ENCODE data around the gene FAM107A.

The FAM107A gene

DNA sequence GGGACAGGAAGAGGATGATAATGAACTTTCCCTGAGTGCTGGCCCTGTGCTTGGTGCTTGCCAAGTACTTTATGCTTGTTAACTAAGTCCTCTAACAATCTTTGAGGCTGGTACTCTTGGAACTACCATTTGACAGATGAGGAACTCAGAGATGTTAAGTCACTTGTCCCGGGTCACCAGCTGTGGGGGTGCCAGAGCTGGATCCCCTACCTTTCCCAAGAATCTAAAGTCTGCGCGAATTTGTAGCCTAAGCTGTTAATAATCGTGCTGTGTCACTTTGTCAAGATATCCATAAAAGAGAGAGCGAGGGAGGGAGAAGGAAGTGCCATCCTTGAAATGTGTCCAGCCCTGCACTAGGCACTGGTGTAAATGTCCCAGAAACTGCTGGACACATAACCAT lies 21.2 kb downstream of the FAM107A start:
- Histone ChIP-seq H3K9me3 (ENCODE audit: control insufficient read depth in 1 of 2, low read length in 2 of 2) (peaks cover 0 to 2% of the 10 kb centered on the region in 2 donors), H3K27ac (ENCODE audit: low read length) (no peak overlapping the region), H3K36me3 (ENCODE audit: control insufficient read depth in 1 of 2, insufficient read depth in 2 of 2, low read length in 2 of 2) (no peaks in the 10 kb centered on the region), H3K4me1 (ENCODE audit: control insufficient read depth in 1 of 2, insufficient read depth in 2 of 2, low read length in 2 of 2) (no peaks in the 10 kb centered on the region), H3K4me3 (ENCODE audit: low read depth in 1 of 2, low read length in 2 of 2) (no peak overlapping the region), H3K27me3 (ENCODE audit: low read depth, low read length) (no peaks in the 10 kb centered on the region)

GRCh38 chr3:58555203-58555602 lies 22.0 kb downstream of the FAM107A start:
- peaks cover 0 to 2% of the 10 kb centered on the region in 2 donors for H3K9me3 ChIP-seq (ENCODE audit: control insufficient read depth in 1 of 2, low read length in 2 of 2)
- H3K4me3 ChIP-seq (ENCODE audit: low read depth in 1 of 2, low read length in 2 of 2) = no peak overlapping the region
- no peak overlapping the region for H3K27ac ChIP-seq (ENCODE audit: low read length)
- no peaks in the 10 kb centered on the region for H3K27me3 ChIP-seq (ENCODE audit: low read depth, low read length)
- H3K36me3 ChIP-seq (ENCODE audit: control insufficient read depth in 1 of 2, insufficient read depth in 2 of 2, low read length in 2 of 2) = no peaks in the 10 kb centered on the region
- no peaks in the 10 kb centered on the region for H3K4me1 ChIP-seq (ENCODE audit: control insufficient read depth in 1 of 2, insufficient read depth in 2 of 2, low read length in 2 of 2)

DNA sequence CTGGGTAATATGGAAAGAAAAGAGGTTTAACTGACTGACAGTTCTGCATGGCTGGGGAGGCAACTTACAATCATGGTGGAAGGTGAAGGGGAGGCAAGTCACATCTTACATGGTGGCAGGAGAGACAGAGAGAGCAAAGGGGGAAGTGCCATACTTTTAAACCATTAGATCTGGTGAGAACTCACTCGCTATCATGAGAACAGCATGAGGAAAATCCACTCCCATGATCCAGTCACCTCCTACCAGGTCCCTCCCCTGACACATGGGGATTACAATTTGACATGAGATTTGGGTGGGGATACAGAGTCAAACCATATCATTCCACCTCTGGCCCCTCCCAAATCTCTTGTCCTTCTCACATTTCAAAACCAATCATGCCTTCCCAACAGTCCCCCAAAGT lies 24.2 kb downstream of the FAM107A start:
- Histone ChIP-seq H3K4me1 (ENCODE audit: control insufficient read depth in 1 of 2, insufficient read depth in 2 of 2, low read length in 2 of 2) (no peaks in the 10 kb centered on the region), H3K4me3 (ENCODE audit: low read depth in 1 of 2, low read length in 2 of 2) (no peak overlapping the region), H3K9me3 (ENCODE audit: control insufficient read depth in 1 of 2, low read length in 2 of 2) (peaks cover 0 to 2% of the 10 kb centered on the region in 2 donors), H3K27ac (ENCODE audit: low read length) (no peak overlapping the region), H3K27me3 (ENCODE audit: low read depth, low read length) (no peaks in the 10 kb centered on the region), H3K36me3 (ENCODE audit: control insufficient read depth in 1 of 2, insufficient read depth in 2 of 2, low read length in 2 of 2) (no peaks in the 10 kb centered on the region)

GRCh38 chr3:58551636-58552180 lies 25.5 kb downstream of the FAM107A start:
- no peaks in the 10 kb centered on the region for H3K27me3 ChIP-seq (ENCODE audit: low read depth, low read length)
- H3K27ac ChIP-seq (ENCODE audit: low read length) = no peak overlapping the region
- no peaks in the 10 kb centered on the region for H3K36me3 ChIP-seq (ENCODE audit: control insufficient read depth in 1 of 2, insufficient read depth in 2 of 2, low read length in 2 of 2)
- no peak overlapping the region for H3K4me3 ChIP-seq (ENCODE audit: low read depth in 1 of 2, low read length in 2 of 2)
- H3K4me1 ChIP-seq (ENCODE audit: control insufficient read depth in 1 of 2, insufficient read depth in 2 of 2, low read length in 2 of 2) = no peaks in the 10 kb centered on the region
- H3K9me3 ChIP-seq (ENCODE audit: control insufficient read depth in 1 of 2, low read length in 2 of 2) = peaks cover 0 to 2% of the 10 kb centered on the region in 2 donors

DNA sequence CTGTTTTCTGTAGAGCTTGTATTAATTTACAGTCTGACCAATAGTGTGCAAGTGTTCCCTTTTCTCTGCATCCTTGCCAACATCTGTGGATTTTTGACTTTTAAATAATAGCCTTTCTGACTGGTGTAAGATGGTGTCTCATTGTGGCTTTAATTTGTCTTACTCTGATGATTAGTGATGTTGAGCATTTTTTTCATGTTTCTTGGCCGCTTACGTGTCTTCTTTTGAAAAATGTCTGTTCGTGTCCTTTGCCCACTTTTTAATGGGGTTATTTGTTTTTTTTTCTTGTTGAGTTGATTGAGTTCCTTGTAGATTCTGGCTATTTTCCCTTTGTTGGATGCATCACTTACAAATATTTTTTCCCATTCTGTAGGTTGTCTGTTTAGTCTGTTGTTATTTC lies 32.6 kb downstream of the FAM107A start:
- H3K9me3 ChIP-seq (ENCODE audit: control insufficient read depth in 1 of 2, low read length in 2 of 2) = no peaks in the 10 kb centered on the region
- no peaks in the 10 kb centered on the region for H3K4me1 ChIP-seq (ENCODE audit: control insufficient read depth in 1 of 2, insufficient read depth in 2 of 2, low read length in 2 of 2)
- no peaks in the 10 kb centered on the region for H3K36me3 ChIP-seq (ENCODE audit: control insufficient read depth in 1 of 2, insufficient read depth in 2 of 2, low read length in 2 of 2)
- no peaks in the 10 kb centered on the region for H3K27me3 ChIP-seq (ENCODE audit: low read depth, low read length)
- H3K27ac ChIP-seq (ENCODE audit: low read length) = no peak overlapping the region
- no peak overlapping the region for H3K4me3 ChIP-seq (ENCODE audit: low read depth in 1 of 2, low read length in 2 of 2)

GRCh38 chr3:58540176-58540858 lies 36.9 kb downstream of the FAM107A start:
- Histone ChIP-seq H3K4me1 (ENCODE audit: control insufficient read depth in 1 of 2, insufficient read depth in 2 of 2, low read length in 2 of 2) (peaks cover 3 to 23% of the 10 kb centered on the region in 2 donors), H3K36me3 (ENCODE audit: control insufficient read depth in 1 of 2, insufficient read depth in 2 of 2, low read length in 2 of 2) (no peaks in the 10 kb centered on the region), H3K9me3 (ENCODE audit: control insufficient read depth in 1 of 2, low read length in 2 of 2) (no peaks in the 10 kb centered on the region), H3K27ac (ENCODE audit: low read length) (no peak overlapping the region), H3K4me3 (ENCODE audit: low read depth in 1 of 2, low read length in 2 of 2) (no peak overlapping the region), H3K27me3 (ENCODE audit: low read depth, low read length) (no peaks in the 10 kb centered on the region)

- Histone ChIP-seq H3K9me3 (ENCODE audit: control insufficient read depth in 1 of 2, low read length in 2 of 2) (no peaks in the 10 kb centered on the region), H3K27ac (ENCODE audit: low read length) (no peak overlapping the region), H3K27me3 (ENCODE audit: low read depth, low read length) (no peaks in the 10 kb centered on the region), H3K36me3 (ENCODE audit: control insufficient read depth in 1 of 2, insufficient read depth in 2 of 2, low read length in 2 of 2) (peaks cover 0 to under 1% of the 10 kb centered on the region in 2 donors), H3K4me1 (ENCODE audit: control insufficient read depth in 1 of 2, insufficient read depth in 2 of 2, low read length in 2 of 2) (peaks cover 3 to 24% of the 10 kb centered on the region in 2 donors), H3K4me3 (ENCODE audit: low read depth in 1 of 2, low read length in 2 of 2) (no peak overlapping the region)
These were observed 37.6 kb downstream of the FAM107A start for GRCh38 chr3:58539626-58540025.

DNA sequence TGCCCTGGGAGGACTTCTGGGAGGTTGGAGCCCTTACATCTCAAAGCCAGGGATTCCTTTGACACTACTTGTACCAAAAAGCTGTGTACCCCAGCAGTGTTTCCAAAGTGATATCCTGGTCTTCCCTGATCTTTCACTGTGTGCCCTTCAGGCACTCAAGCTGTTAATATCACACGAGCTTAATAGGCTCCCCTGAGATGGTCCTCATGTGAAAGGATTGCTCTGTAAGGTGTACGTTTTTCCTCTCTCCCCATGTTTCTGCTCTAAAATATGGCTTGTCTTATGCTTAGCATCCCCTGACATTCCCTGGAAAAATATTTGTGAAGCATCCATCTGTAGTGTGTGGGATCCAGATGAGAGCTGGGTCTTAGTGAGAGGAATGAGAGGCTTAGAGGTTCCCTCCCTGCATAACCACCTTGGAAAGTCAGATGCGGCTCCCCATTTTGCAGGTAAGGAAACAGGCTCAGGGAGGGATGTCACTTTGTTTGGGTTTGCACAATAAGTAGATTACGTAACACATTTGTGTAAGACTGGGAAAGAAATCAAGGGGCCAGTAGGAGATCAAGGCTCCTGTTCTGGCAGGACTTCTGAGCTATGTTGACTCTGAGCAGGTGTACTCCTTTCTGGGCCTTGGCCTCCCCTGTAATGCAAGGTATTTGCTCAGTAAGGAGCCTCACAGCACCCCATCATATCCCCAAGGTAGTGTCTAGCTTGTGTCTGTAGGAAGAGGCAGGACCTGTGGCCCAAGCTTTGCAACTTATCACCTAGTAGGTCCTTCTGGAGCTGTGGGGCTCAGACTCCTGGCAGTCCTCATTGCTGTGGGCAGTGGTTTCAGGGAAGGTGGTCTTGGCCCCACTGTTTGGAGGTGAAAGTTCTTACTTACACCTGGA lies 39.5 kb downstream of the FAM107A start:
- Histone ChIP-seq H3K27ac (ENCODE audit: low read length) (peak overlapping the region; percentile 86), H3K27me3 (ENCODE audit: low read depth, low read length) (no peaks in the 10 kb centered on the region), H3K4me1 (ENCODE audit: control insufficient read depth in 1 of 2, insufficient read depth in 2 of 2, low read length in 2 of 2) (peaks cover 7 to 28% of the 10 kb centered on the region in 2 donors), H3K4me3 (ENCODE audit: low read depth in 1 of 2, low read length in 2 of 2) (no peak overlapping the region), H3K36me3 (ENCODE audit: control insufficient read depth in 1 of 2, insufficient read depth in 2 of 2, low read length in 2 of 2) (peaks cover 11 to 15% of the 10 kb centered on the region in 2 donors), H3K9me3 (ENCODE audit: control insufficient read depth in 1 of 2, low read length in 2 of 2) (no peaks in the 10 kb centered on the region)

GRCh38 chr3:58536501-58537411 lies 40.4 kb downstream of the FAM107A start, which contains the start of gene ACOX2:
Gene ACOX2 (minus strand): TSS chr3:58537190. CDS start chr3:58535106, 2,084 bp downstream.
- Histone ChIP-seq H3K27me3 (ENCODE audit: low read depth, low read length) (no peaks in the 10 kb centered on the region), H3K9me3 (ENCODE audit: control insufficient read depth in 1 of 2, low read length in 2 of 2) (no peaks in the 10 kb centered on the region), H3K4me1 (ENCODE audit: control insufficient read depth in 1 of 2, insufficient read depth in 2 of 2, low read length in 2 of 2) (peaks cover 10 to 32% of the 10 kb centered on the region in 2 donors), H3K36me3 (ENCODE audit: control insufficient read depth in 1 of 2, insufficient read depth in 2 of 2, low read length in 2 of 2) (peaks cover 11 to 16% of the 10 kb centered on the region in 2 donors), H3K4me3 (ENCODE audit: low read depth in 1 of 2, low read length in 2 of 2) (peak within 1 kb of the TSS; percentile 58 to 64), H3K27ac (ENCODE audit: low read length) (peak within 1 kb of the TSS; percentile 86)

GRCh38 chr3:58535531-58536500 lies 41.4 kb downstream of the FAM107A start:
- Histone ChIP-seq H3K27me3 (ENCODE audit: low read depth, low read length) (no peaks in the 10 kb centered on the region), H3K4me3 (ENCODE audit: low read depth in 1 of 2, low read length in 2 of 2) (peak overlapping the region; percentile 58 to 64), H3K9me3 (ENCODE audit: control insufficient read depth in 1 of 2, low read length in 2 of 2) (no peaks in the 10 kb centered on the region), H3K36me3 (ENCODE audit: control insufficient read depth in 1 of 2, insufficient read depth in 2 of 2, low read length in 2 of 2) (peaks cover 20 to 25% of the 10 kb centered on the region in 2 donors), H3K4me1 (ENCODE audit: control insufficient read depth in 1 of 2, insufficient read depth in 2 of 2, low read length in 2 of 2) (peaks cover 10 to 32% of the 10 kb centered on the region in 2 donors), H3K27ac (ENCODE audit: low read length) (peak overlapping the region; percentile 86)
